Activated CD4-positive, alpha-beta T cell treated with anti-CD3 and anti-CD28 coated beads, Interleukin-2, amount 50 U/mL, for 4 hours (primary cell): ENCODE results near the gene SERPINA4.

Experiments
- DNase-seq, 2 experiments: peaks; one replicate each; pipeline ENCODE4 v3.0.0-alpha.2; 2020

Gene SERPINA4

GRCh38 chr14:94560751-94561655 is at the start of gene SERPINA4:
Gene SERPINA4 (plus strand): TSS chr14:94561442. CDS start chr14:94563483, 2,041 bp downstream.
- no peak for DNase-seq

- DNase-seq, result no peak
Observed at GRCh38 chr14:94514351-94514750, 46.9 kb upstream of the SERPINA4 start.

GRCh38 chr14:94515426-94515825 is 45.8 kb upstream of the SERPINA4 start:
- no peak for DNase-seq

GRCh38 chr14:94515856-94516255 is 45.4 kb upstream of the SERPINA4 start:
- DNase-seq, result no peak

GRCh38 chr14:94517248-94517640 is 44.0 kb upstream of the SERPINA4 start:
- DNase-seq, result no peak

GRCh38 chr14:94517641-94518257 is 43.5 kb upstream of the SERPINA4 start:
- DNase-seq, result no peak

GRCh38 chr14:94521375-94522114 is 39.7 kb upstream of the SERPINA4 start:
- no peak for DNase-seq

GRCh38 chr14:94522115-94522724 is 39.0 kb upstream of the SERPINA4 start:
- DNase-seq, result no peak

- DNase-seq, result no peak
Observed at GRCh38 chr14:94523265-94523664, 38.0 kb upstream of the SERPINA4 start.

- no peak for DNase-seq
Observed at GRCh38 chr14:94524093-94524492, 37.1 kb upstream of the SERPINA4 start.

GRCh38 chr14:94531187-94531586 is 30.1 kb upstream of the SERPINA4 start:
- no peak for DNase-seq

GRCh38 chr14:94532447-94532846 is 28.8 kb upstream of the SERPINA4 start:
- DNase-seq, result no peak

- no peak for DNase-seq
Observed at GRCh38 chr14:94535506-94535905, 25.7 kb upstream of the SERPINA4 start.

- DNase-seq, result no peak
Observed at GRCh38 chr14:94536836-94537235, 24.4 kb upstream of the SERPINA4 start.

- no peak for DNase-seq
Observed at GRCh38 chr14:94538070-94538740, 23.0 kb upstream of the SERPINA4 start.

- DNase-seq, result no peak
Observed at GRCh38 chr14:94539181-94539580, 22.1 kb upstream of the SERPINA4 start.

GRCh38 chr14:94540031-94540794 is 21.0 kb upstream of the SERPINA4 start:
- DNase-seq, result no peak

GRCh38 chr14:94541234-94541975 is 19.8 kb upstream of the SERPINA4 start:
- DNase-seq, result no peak

GRCh38 chr14:94542111-94542810 is 19.0 kb upstream of the SERPINA4 start:
- no peak for DNase-seq

GRCh38 chr14:94542811-94543440 is 18.3 kb upstream of the SERPINA4 start:
- no peak for DNase-seq
